ENCODE results near the gene REEP5.
"Not testable (repeated sequence)": the region's sequence is repeated elsewhere in the genome, so short reads cannot be mapped to it uniquely, and the experiment has no call there.

The REEP5 gene

GRCh38 chr5:112921833-112922817, at the start of gene REEP5:
TSS of gene REEP5 (minus strand) at chr5:112922227. CDS start at chr5:112922190, 37 bp downstream.
- peak; percentile 85 for DNase-seq (ENCODE audit: low read depth)

DNA sequence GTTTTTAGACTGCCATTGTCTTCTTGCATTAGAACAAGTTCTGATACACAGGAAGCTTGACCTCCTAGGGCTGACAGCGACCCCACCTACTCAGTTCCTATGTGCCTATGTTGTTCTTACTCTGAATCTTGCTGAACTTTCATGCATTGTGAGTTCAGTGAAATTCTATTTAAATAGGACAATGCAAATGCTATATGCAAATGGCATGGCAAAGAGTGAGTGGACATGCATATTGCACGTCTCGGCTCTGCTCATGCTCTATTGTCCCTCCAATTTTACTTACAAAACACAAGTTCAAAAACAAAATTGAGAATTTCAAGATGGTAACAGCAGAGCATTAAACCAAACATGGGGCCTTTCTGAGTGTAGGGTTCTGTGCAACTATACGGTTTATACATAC, 49.2 kb upstream of the REEP5 start:
- DNase-seq (ENCODE audit: low read depth) = no peak

DNA sequence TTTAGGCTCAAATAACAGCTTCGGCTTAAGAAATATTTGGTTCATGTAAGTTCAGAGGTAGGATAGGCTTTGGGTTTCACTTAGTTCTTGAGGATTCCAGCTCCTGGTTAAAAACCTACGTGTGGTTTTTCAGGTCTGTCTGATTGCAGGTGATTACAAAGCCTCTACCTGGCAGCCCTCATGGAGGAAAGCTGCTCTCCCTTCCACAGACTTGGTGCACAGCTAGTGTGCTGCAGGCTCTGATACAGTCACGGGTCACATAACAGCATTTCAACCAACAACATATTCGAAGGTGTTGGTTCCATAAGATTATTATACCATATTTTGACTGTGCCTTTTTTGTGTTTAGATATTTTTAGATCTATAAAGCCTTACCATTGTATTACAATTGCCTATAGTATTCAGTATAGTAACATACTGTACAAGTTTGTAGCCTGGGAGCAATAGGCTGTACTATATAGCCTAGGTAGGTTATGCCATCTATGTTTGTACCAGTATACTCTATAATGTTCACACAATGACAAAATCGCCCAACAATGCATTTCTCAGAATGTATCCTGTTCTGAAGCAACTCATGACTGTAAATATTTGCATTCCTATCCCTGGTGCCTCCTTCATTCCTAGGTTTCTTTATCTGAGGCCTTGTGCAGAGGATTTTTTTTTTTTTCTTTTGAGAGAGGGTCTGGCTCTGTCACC, 46.5 kb upstream of the REEP5 start:
- DNase-seq (ENCODE audit: low read depth) = no peak

- no peak for DNase-seq (ENCODE audit: low read depth)
Measured at GRCh38 chr5:112967520-112968083, 45.6 kb upstream of the REEP5 start.

GRCh38 chr5:112965733-112966306, 43.8 kb upstream of the REEP5 start:
- no peak for DNase-seq (ENCODE audit: low read depth)

GRCh38 chr5:112963374-112963733, 41.3 kb upstream of the REEP5 start:
- not testable (repeated sequence) for DNase-seq (ENCODE audit: low read depth)

DNA sequence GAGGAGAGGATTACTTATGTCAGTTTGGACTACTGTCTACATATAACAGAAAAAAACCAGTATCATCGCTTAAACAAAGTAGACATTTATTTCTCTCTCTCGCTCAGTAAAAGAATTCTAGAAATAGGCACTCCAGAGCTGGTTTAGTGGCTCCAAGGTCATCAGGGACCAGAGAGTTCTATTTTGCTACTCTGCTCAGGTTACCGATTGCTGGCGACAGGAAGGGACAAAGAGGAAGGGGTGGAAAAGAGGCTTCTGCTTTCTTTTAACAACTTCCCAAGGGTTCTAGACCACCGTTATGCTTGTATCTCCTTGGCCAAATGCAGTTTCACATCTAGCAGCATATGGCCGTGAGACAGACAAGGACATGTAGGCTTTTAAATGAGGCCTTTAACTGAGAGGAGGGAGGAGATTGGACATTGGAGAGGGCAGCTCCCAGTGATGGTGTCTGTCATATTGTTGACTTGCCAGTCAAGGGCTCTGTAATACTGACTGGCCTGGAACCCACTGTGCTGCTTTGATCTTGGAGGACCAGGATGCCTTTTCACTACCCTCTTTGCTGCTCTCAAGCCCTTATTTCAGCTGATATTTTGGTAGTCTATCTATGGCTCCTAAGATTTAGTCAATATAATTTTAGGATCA, 39.0 kb upstream of the REEP5 start:
- no peak for DNase-seq (ENCODE audit: low read depth)

GRCh38 chr5:112960315-112960714, 38.3 kb upstream of the REEP5 start:
- DNase-seq (ENCODE audit: low read depth) = no peak

DNA sequence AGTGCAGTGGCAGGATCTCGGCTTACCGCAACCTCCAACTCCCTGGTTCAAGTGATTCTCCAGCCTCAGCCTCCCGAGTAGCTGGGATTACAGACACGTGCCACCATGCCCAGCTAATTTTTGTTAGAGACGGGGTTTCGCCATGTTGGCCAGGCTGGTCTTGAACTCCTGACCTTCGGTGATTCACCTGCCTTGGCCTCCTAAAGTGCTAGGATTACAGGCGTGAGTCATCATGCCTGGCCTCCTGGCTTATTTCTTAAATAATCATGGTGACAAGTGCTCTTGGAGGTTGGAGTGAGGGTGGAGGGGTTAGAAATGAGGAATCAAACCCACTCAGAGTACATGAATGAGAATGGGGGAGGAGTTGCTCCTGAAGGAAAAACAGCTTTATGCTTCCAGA, 37.8 kb upstream of the REEP5 start:
- not testable (repeated sequence) for DNase-seq (ENCODE audit: low read depth)

DNA sequence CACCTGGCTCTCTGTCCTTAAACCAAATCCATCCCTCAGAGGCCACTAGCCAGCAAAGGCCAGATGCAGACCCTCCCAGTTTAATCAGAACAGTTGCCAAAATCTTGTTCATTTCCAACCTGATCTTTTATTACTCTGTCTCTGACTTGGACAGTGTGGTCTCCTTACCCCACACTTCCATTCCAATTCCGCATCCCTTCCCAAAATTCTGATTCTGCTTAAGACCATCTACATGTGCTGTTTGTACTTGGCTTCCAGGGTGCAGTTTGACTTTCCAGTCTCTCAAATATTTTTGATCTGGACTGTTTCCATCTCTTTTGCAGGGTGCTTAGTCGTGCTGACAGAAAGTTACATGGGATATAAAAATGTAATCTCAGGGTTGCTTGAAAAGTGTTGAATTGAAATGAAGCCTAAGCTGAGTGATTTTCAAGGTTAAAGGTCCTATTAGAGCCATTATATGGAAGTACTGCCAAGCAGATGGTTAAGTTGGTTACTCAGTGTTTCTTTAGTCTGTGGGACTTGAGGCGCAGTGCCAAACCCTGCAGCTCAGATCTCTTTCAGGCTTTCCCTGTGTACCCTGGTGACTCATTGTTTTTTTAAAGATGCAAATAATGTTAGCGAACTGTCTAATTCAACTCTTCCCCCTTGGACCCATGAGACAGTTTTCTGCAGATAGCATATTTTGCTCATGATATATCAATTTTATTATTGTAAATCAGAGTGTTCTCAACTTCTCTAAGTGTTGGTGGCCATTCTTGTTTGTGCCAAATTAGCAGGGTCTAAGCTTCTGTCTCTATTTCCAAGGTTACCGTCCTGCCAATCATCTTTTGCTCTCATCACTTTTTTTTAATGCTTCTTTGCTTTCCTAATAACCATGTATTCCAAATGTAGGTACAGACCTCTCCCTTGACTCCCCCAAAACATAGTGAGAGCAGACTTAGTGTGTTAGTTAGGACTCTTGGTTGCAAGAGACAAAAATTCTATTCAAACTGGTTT, 36.4 kb upstream of the REEP5 start:
- no peak for DNase-seq (ENCODE audit: low read depth)

DNA sequence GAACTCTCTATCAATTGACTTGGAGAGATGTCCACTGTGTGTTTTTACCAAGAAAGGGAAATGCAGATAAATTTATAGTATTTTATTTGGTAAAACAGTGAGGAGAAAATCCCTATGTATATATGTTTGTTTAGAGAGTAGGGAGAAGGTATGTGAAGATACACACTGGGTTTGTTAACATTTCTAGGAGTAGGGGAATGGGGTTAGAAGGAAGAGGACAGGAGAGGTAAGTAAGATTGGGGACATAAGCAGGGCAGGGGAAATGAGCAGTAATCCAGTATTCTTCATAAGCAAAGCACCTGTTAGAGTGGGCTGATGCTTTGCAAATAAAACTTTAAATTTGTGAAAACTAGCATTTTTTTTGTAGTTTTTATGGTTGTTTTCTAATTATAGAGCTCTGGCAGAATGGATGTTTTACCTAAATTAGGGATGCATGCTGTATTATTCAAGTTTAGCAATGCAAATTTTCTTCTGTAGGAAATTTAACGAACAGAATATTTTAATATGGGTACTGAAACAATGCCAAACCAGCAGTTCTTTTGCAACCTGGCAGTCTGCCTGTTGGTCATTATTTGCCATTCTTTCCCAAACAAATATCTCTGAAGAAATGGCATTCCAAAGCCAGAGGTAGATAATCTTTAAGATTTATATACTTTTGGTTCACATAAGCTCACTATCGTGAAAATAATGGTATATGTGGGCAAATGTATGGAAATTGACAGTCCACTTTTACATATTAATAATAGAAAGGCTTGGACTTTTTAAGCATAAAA, 35.2 kb upstream of the REEP5 start:
- no peak for DNase-seq (ENCODE audit: low read depth)

DNA sequence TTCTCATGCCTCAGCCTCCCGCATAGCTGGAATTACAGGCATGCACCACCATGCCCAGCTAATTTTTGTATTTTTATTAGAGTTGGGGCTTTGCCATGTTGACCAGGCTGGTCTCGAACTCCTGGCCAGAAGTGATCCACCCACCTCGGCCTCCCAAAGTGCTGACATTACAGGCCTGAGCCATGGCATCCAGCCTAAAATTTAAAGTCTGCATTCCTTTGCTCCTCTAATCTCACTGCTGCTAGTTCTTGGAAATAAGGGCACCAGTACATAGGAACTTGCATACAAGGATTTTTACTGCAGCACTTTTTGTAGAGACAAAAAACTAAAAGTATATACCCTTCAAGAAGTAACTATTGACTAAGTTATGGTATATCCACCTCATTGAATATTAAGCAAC, 34.6 kb upstream of the REEP5 start:
- no peak for DNase-seq (ENCODE audit: low read depth)

GRCh38 chr5:112951124-112951702, 29.2 kb upstream of the REEP5 start:
- no peak for DNase-seq (ENCODE audit: low read depth)

- DNase-seq (ENCODE audit: low read depth) = no peak
Measured at GRCh38 chr5:112948458-112948857, 26.4 kb upstream of the REEP5 start.

GRCh38 chr5:112940670-112941069, 18.6 kb upstream of the REEP5 start:
- no peak for DNase-seq (ENCODE audit: low read depth)

DNA sequence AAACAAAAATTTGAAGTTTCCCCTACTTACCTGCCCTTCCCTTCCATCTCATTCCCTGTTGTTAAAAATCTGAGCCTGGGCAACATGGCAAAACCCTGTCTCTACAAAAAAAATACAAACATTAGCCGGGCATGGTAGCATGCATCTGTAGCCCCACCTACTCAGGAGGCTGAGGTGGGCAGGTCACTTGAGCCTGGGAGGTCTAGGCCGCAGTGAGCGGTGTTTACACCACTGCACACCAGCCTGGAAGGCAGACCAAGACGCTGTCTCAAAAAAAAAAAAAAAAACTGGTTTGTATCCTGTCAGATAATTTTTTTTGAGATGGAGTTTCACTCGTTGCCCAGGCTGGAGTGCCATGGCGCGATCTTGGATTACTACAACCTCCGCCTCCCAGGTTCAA, 16.3 kb upstream of the REEP5 start:
- DNase-seq (ENCODE audit: low read depth) = no peak

DNA sequence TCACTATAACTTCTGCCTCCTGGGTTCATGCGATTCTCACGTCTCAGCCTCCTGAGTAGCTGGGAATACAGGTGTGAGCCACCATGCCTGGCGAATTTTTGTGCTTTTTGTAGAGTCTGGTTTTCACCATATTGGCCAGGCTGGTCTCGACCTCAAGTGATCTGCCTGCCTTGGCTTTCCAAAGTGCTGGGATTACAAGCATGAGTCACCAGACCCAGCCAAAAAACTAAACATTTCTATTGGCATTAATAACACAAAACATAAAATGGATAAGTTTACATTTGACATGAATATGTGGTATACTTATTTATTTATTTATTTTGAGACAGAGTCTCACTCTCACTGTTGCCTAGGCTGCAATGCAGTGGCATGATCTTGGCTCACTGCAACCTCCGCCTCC, 13.6 kb upstream of the REEP5 start:
- no peak for DNase-seq (ENCODE audit: low read depth)

- no peak for DNase-seq (ENCODE audit: low read depth)
Measured at GRCh38 chr5:112934366-112934663, 12.3 kb upstream of the REEP5 start.

- DNase-seq (ENCODE audit: low read depth) = no peak
Measured at GRCh38 chr5:112933651-112934365, 11.8 kb upstream of the REEP5 start.
